ENCODE measurements around the gene LHX6.

The LHX6 gene

DNA sequence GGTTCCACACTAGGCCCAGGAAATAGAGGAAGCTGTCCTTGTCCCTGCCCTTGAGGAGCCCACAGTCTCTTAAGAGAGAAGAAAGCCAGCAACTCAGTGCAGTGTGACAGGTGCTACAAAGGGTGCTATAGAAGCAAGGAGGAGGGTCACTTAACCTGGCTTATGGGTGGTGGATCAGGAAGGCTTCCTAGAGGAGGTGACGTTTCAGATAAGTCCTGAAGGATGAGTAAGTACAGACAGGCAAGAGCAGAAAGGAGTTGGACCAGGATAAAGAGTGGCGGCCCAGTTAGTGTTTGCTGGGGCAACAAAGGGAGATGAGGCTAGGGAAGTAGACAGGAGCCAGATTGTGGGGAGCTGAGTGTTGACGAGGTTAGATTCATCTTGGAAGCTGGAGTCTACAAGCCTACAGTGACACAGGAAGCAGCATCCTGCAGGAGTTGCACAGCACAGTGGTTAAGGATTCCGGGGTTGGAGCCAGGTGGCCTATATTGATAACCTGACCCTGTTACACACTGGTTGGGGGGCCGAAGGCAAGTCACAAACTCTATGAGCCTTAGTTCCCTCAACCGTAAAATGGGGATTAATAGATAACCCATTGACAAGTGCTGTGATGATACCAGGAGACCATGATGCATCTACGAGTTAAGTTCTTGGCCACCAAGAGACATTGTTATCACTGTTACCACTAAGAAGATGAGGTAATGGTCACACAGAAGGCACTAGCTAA is 5.4 kb upstream of the LHX6 start:
- no peak for DNase-seq (ENCODE audit: low spot score)

DNA sequence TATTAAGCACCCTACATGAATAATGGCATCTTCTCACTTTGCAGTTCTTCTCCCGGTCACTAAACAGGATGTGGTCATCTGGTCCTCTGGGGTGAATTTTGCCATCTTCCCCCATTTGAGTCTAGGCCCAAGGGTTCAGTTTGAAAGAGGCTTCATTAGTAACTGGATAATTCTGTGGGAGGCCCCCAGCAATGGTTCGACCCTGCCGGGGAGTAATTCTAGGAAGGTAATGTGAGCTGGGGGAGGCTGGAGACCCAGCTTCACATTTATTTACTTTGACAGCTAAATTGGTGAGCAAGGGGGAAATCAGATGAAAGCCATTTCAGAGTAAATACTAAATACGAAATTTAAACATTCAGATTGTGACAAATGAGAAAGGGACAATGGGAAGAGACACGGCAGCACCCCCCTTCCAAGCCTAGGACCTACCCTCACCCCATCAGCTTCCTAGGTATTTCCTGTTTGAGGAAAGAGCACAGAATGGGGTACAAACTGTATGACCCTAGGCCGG is 4.1 kb upstream of the LHX6 start:
- DNase-seq (ENCODE audit: low spot score), result no peak

DNA sequence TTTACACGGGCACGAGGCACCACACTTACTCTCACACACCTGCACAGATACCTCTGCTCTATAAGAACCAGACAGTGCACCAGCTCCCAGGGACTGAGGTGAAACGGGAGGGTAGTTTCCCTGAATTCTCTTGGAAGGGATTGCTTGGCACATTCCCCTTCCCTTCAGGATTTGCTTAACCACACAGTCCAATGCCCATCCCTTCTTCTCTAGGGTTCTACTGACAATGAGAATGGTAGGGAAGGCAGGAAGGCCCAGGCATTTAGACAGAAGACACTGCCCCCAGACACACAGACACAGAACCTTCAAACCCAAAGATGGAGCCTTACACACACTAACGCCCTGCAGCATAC is 704 bp upstream of the LHX6 start:
- DNase-seq (ENCODE audit: low spot score), result no peak

DNA sequence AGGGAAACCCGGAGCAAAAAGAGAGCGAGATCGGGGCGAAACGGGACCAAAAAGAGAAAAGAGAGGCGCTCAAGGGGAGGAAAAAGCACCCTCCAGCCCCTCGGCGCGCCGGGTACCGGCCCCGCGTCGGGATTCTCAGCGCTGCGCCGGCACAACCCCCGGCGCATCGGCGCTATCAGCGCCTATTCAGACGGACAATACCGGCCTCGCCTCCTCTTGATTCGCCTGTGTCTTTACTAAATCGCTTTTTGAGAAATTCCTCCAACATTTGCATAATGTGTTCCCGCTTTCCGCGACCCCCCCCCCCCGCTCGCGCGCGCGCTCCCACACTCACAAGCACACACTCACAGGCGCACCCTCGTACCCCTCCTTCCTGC is 578 bp downstream of the LHX6 start:
- DNase-seq (ENCODE audit: low spot score), result no peak

DNA sequence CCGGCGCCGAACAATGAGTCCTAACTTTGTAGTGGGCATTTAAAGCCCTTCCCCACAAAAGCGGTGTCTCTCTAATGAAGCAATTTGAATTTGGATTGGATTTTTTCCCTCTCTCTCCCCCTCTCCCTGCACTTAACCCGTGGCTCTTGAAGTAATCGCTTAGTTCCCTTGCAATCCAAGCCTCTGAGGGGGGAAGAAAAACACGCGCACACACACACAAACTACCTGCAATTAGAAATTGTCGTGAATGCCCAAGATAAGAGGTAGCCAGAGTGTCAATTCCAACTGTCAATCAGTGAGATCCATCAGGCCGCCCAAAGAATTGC is 1.2 kb downstream of the LHX6 start:
- no peak for DNase-seq (ENCODE audit: low spot score)

DNA sequence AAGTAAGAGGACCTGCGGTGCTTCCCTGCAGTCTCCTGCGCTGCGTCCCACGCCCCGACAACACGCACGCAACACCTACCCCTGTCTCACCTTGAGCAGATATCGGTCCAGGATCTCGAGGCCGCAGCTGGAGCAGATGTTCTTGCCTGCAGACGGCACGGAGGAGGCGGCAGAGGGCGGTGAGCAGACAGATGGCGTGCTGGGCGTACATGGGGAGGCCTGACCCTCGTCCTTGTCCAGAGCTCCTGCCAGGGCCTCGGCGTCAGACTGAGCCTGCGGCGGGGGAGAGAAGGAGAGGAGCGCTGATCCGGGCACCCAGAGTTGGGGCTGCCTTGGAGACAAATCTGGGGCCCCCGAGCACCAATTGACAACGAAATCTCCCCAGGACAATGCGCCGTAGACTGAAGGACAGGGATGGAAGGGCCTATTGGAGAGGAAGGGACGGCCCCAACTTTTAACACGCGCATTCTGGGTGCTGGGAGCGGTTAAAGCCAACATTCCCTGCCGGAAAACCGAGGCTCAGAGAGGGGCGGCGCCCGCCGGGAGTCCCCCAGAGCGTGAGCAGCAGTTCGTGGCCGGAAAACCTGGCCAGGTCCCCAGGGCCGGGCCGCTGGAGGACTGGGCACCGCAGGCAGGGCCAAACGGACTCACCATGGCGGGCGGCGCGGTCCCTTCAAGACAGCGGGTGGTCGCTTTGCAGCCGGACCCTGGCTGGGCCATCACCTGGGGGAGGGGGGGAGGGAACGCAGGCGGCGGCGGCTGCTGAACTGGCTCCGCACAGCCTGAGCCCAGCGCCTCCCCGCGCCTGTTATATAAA is 1.8 kb downstream of the LHX6 start:
- no peak for DNase-seq (ENCODE audit: low spot score)

DNA sequence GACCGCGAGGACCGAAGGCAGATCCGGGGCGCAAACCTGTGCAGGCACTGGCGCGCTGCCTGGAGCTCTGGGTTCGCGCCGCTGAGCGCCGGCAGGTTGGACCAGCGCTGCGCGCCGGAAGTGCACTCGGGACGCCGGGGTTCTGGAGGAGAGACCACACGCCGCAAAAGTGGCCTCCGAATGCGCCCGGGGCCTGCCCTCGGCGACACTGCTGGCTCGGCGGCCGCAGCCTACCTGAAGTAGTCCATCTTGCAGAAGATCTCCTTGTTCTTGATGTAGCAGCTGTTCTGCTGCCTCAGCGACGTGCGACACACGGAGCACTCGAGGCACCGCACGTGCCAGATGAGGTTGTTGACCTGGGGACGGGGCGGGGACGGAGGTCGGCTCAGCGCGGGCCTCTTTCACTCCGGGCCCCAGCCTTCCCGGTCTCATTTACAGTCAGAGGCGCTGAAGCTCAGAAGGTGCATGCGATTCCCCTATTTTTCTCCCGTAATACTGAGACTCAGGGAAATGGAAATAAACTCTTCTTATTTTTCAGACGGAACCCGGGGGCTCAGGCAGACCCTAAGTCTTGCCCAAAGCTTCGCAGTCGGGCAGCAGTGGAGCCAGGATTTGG is 2.5 kb downstream of the LHX6 start:
- DNase-seq (ENCODE audit: low spot score), result no peak

DNA sequence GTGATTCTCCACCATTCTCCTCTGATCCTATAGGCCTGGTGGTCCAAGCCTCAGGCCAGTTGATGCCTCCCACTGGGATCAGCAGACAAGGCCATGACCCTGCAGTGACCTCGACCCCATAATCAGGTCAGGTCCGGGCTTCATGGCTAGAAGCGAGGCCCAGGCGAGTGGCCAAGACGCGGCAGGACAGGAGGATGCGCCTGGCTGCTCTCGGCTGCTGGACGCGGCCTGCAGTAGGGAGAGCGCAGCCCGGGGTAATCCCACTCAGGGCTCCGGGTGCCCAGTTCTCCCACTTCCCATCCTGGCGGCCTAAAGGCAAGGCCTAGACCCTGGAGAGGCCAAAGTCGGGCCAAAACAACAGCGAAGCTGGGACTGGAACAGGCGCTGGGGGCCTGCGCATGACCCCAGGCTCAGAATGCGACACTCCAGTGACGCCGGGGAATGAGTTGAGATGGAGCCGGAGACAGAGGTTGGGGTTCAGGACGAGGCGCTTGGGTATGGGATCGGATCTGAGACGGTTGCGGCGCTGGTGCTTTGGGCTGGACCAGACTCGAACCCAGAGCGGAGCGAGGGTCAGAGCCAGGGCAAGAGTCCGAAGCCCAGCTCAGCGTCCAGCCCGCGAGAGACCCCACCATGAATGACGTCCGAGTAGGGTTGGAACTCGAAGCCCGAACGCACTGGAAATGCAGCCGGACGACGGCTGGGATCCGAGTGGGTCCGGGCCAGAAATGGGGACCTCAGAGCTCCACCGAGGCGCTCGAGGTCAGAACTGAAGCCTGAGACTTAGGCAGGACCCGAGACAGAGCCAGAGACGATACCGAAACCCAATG is 3.2 kb downstream of the LHX6 start:
- DNase-seq (ENCODE audit: low spot score), result no peak

DNA sequence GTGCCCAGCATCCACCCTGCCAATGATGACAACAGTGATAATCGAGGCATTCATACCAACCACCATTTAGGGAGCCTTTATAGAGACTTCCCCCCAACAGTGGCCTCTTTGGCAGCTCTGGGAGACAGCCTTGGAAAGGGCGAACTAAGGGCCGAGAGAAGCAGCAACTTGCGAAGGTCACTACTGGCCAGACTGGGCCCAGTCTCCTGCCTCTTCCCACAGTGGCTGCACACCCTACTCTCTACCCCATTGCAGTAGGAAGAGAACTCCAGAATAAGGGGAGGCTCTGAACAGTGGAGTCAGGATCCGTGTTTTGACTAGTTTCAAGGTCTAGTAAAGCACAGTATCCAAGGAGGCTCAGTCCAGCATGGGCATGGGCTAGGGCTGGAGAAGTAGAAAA is 5.3 kb downstream of the LHX6 start:
- no peak for DNase-seq (ENCODE audit: low spot score)

DNA sequence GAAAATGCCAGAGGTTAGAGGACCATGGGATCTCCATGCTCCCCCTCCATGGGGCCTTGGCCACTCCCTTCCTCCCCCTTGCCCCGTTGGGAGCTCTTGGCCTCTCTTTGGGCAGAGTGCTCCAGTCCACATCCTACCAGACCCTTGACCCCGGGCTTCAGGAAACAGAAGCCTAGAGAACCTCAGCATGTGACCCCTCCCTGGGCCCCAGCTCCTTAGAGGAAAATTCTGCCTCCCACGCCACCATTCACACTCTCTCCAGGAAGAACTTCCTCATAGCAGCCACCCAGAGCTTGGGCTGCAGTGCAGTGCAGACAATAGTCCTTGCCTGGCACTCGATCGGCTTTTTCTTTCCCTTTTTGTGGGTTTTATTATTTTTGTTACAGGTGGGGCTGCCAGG is 6.0 kb downstream of the LHX6 start:
- DNase-seq (ENCODE audit: low spot score), result no peak

DNA sequence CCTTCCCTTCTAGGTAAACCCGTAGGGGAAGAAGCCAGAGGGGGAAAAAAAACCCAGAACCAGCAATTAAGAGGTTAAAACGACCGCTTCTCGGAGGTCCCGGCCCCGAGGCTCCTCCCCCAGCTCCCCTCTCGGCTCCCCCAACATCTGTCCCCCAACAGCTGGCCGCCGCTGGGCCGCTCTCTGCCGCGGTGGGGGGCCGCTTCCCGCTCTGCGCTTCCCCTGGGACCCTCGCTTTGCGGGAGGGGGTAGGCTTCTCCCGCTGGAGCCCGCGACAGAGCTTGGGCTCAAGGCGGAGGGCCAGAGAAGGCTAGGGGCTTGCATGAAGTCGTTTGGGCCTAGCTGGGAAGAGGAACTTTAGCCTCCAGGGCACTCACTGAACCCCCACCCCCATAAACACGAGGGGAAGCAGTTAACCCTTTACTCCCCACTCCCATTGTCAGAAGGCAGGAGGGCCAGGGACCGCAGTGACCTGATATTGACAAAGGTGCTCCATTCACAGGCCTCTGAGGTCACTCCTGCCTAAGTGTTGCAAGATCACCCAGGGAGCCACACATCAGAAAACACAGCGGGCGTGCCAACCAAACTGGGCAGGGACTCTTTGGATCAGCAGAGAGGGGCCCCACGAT is 7.5 kb downstream of the LHX6 start:
- DNase-seq (ENCODE audit: low spot score), result no peak

DNA sequence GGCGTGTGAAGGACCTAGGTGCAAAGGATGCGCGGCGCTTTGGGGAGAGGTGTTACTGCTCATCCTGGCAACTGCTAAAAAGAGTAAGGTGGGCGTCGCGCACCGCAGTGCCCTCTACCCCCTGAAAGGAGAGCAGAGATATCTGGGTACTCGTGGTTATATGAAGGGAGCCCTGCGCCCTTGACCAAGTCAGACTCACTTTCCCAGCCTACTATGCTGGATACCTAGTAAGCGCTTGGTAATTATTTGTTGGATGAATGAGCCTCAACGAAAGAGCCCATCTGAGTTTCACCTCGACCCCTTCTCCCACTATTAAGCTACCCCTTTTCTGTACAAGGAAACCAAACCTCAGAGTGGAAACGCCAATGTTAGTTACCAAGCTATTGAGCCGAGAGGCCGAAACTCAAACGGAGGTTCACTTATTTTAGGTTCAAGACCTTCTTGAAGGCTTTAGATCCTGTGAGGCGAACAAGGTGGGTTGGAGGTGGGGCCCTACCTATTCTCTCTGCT is 8.0 kb downstream of the LHX6 start:
- no peak for DNase-seq (ENCODE audit: low spot score)

DNA sequence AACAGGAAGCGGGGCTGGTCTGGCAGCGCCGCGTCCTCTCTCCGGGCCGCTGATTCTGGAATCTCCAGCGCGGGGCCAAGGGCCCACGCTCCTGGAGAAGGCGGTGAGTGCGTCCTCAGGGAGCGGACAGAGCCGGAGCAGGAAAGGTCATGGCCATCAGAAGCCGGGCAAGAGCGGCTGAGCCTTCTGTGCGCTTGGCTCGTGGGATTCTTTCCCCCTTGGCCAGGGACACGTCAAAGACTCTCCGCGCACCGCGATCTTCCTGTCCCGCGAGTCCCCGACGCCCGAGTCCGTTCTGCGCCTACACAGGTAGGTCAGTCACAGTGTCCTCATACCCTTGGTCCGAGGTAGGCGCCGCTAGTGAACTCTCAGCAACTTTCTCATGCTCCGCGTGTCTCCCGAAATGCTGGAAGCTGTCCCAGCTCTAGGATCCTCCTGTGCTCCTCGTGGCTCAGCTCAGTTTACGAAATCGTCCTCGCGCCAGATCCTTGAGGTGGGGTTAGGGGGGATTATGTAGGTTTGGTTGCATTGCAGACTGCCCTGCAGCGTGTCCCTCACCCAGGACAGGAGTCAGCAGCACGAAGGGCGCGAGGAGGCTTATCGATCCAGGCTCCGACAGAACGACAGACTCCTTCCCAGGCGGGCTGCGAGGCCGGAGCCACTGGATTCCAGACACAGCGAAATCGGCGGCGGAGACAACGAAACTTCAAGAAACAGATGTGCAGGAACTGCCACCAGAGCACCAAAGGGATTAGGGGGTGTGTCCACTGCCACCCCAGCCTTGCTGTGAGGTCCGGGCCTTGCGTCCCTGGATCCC is 8.7 kb downstream of the LHX6 start:
- DNase-seq (ENCODE audit: low spot score), result no peak

DNA sequence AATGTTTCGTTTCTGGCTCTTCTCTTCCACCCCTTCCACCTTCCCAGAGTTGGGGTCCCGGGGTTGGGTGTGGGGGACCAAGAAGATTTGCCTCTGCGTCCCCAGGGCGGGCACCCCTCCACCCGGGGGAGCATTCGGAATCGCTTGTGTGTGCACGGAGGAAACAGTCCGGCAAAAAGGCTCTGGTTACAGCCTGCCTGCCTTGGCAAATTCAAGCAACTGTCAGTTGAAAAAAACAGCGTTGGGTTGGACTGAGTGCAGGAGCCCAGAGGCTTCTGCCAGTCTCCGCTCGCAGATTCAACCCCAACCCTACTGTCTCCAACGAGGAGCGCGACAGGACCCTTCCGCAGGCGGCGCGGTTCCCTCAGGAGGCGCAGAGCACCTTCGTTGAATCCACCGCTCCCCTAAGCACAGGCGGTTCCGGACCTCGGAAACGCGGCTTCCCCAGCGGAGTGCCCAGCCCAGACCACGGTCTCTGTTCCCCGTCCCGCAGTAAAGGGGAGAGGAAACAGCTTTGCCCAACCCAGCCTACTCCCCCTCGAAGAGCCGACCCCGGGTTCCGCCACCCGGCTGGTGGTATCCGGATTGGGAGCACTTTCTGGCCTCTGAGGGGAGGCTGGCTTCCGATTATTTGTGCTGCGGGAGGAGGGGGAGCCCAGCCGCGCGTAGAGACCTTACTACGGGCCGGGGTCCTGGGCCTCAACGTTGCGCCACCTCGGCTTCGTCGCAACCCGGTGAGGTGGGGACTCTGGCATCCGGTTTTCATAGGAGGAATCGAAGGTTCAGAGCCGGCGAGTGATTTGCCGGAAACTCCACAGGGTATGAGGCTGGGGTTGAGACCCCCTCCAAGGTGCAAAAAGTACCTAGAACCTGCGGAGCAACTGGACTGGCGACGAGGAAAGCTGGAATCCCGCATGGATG is 9.6 kb downstream of the LHX6 start:
- DNase-seq (ENCODE audit: low spot score), result no peak

DNA sequence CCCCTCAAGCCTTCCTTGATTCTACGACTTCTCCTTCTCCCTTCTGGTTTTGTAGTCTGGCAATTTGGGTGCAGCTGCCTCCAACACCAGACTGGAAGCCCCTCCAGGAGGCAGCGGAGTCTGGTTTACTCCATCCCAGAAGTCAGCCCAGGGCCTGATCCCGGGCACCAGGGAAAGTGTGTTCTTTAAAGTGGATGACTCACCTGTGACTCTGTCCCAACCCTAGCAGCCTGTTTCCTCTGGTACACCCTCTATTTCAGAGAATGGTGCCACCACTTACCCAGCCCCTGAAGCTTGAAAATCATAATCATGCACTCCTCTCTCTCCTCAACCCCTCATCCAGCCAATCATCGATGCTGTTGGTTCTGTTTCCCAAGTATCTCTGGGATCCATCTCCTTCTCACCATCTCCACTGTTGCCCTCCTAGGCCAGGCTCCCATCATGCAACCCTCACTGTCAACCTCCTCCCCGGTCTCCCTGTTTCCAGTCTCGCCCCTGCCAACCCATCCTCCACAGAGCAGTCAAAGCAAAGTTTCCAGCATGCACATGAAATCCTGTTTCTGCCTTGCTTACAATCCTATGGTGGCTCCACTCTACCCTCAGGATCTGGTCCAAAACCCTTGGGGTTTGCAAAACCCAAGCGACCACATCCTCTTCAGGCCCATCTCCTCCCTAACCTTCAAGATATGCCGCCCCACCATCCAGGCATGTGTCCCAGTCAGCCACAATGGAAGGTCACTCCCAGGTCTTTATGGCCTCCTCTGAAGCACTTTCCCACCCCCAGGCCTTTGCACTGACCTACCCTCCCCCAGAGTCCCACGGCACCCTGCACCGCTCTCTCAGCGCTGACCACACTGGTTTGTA is 10.5 kb downstream of the LHX6 start:
- no peak for DNase-seq (ENCODE audit: low spot score)

DNA sequence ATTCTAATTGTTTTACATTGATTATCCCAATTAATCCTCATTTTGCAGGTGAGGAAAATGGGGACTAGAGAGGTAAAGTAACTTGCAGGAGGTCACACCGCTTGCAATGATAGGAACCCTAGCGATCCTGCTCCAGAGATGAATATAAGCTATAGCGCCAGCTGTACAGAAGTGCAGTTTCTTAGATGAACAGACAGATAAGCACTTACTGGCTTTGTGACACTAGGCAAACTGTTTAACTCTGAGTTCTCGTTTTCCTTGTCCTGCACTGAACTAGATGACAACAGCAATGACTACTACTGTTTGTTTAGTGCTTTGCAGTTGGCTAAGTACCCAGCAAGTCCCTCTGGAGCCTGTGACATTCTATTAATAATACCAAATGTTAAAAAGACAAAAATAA is 11.1 kb downstream of the LHX6 start:
- DNase-seq (ENCODE audit: low spot score), result no peak

DNA sequence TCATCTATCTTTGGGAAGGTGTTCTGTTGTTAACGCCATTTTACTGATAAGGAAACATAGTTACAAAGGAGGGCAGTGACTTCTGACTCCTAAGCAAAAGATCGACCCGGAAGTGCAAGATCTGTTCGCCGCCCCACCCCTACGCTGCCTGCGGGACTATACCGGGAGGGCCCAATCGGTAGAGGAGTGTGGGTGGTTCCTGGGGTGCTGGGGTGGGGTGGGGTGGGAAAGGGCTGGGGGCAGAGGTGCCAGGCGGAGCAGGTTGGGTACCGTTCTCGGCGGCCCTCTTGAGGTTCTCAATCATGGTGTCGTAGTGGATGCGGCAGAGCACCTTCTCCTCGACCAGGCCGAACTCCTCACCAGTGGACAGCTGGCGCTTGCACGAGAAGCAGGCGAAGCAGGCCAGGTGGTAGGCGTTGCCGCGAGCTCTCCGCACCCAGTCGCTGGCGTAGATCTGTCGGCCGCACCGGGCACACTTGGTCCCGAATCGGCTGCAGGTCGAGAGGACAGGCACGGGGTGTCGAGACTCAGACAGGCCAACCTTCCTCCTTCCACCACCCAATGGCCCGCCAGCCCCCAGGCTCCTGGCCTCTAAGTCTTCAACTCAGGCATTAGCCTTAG is 11.8 kb downstream of the LHX6 start:
- DNase-seq (ENCODE audit: low spot score), result no peak

DNA sequence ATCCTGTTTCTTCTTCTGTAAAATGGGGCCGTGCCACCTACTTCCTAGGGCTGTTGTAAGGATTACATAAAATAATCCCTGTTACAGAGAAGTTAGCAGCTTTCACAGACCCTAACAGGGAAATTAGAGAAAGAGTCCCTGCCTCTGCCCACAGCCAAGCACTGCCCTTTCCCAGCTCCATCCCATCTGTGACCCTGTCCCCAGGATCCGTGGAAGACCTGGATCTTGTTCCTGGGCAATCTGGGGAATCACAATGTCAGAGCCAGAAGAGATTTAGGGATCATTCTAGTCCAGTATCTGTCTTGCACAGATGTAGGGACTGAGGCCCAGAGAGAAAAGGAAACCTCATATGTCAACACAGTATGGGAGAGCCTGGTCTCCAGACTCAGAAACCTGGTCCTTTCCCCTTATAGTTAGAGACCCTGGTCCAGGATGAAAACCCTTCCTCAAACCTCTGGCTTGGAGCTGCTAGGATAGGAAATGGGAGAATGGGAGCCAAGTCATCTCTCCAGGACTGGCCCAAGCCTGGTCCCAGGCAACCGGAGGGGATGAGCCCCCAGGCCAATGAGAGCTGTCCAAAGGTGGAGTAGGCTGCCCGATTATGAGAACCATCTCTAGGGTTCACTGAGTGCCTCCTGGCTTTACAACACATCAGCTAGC is 12.5 kb downstream of the LHX6 start:
- DNase-seq (ENCODE audit: low spot score), result no peak

All from pons (tissue), 1 donor.